Activated CD4-positive, CD25-positive, alpha-beta regulatory T cell treated with anti-CD3 and anti-CD28 coated beads, Interleukin-2, amount 50 U/mL, for 24 hours (primary cell): ENCODE results near the gene ZNF101.

Experiments used
- ATAC-seq, 2 donors: fragments of 150-1000 bp; cut with Tn5 transposase; one replicate each; pipeline ENCODE4 v1.10.0; 2021; ENCODE audit warnings: mild to moderate bottlenecking in 1 of 2, moderate library complexity in 1 of 2

ZNF101 gene

GRCh38 chr19:19668230-19669012 is at the start of gene ZNF101:
ZNF101 (plus strand) TSS chr19:19668839; CDS start chr19:19668964, 125 bp downstream.
- peak; percentile 73 to 77 for ATAC-seq

- no peak for ATAC-seq
Observed at GRCh38 chr19:19619181-19619848, 49.3 kb upstream of the ZNF101 start.

- no peak for ATAC-seq
Observed at GRCh38 chr19:19619849-19620210, 48.8 kb upstream of the ZNF101 start.

GRCh38 chr19:19623383-19623782 is 45.3 kb upstream of the ZNF101 start:
- ATAC-seq: no peak

- ATAC-seq: no peak
Observed at GRCh38 chr19:19624032-19624570, 44.5 kb upstream of the ZNF101 start.

- ATAC-seq: no peak
Observed at GRCh38 chr19:19626516-19627472, 41.8 kb upstream of the ZNF101 start.

- peak; percentile 76 to 78 for ATAC-seq
Observed at GRCh38 chr19:19627621-19628500, 40.8 kb upstream of the ZNF101 start, which contains the start of gene LPAR2. LPAR2 (minus strand) TSS chr19:19628220; CDS start chr19:19627275, 945 bp downstream.

GRCh38 chr19:19628501-19629134 is 40.0 kb upstream of the ZNF101 start:
- peak; percentile 39 to 55 for ATAC-seq

GRCh38 chr19:19630062-19630414 is 38.6 kb upstream of the ZNF101 start:
- no peak for ATAC-seq

GRCh38 chr19:19630426-19630825 is 38.2 kb upstream of the ZNF101 start:
- no peak for ATAC-seq

- no peak for ATAC-seq
Observed at GRCh38 chr19:19631346-19631745, 37.3 kb upstream of the ZNF101 start.

GRCh38 chr19:19632661-19633060 is 36.0 kb upstream of the ZNF101 start:
- no peak for ATAC-seq

- ATAC-seq: no peak
Observed at GRCh38 chr19:19633711-19634515, 34.7 kb upstream of the ZNF101 start.

GRCh38 chr19:19634516-19635312 is 33.9 kb upstream of the ZNF101 start:
- no peak for ATAC-seq

- ATAC-seq: no peak
Observed at GRCh38 chr19:19635313-19635702, 33.3 kb upstream of the ZNF101 start.

GRCh38 chr19:19636573-19637185 is 32.0 kb upstream of the ZNF101 start:
- ATAC-seq: no peak

GRCh38 chr19:19637186-19637522 is 31.5 kb upstream of the ZNF101 start:
- ATAC-seq: no peak

- no peak for ATAC-seq
Observed at GRCh38 chr19:19637523-19638251, 31.0 kb upstream of the ZNF101 start.
